GM19397 (cell line): ENCODE data around the gene DGKB.

Source experiments
- ATAC-seq: cut with Tn5 transposase; IDR thresholded peaks from one replicate; pipeline ENCODE4 v1.9.1; 2021; ENCODE audit warnings: mild to moderate bottlenecking, moderate library complexity; ENCODE audit not compliant: unreplicated experiment

DGKB gene

DNA sequence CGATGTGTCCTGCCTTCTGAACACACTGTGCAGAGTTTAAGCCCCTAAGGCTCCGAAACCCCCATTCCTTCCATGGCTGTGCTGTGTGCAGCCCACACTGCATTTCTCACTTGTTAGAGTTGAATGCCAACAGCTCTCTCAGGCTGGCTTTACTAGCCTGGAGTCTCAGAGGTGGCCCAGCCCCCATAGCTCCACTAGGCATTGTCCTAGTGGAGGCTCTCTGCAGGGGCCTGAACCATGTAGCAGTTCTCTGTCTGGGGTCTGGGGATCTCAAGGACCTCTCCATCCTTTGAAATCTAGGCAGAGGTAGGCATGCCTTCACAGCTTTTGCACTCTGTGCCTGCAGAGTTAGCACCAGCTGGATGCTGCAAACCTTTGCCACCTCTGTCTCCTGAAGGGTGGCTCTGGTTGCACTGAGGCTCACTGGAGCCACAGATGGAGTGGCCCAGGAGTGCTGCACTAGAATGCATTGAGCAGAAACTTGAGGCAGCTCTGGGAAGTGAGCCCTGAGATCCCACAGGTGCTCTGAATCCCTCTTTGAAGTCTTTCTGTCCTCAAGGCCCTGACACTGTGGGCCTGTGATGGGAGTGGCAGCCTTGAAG is 301.7 kb downstream of the DGKB start:
- ATAC-seq = no peak

DNA sequence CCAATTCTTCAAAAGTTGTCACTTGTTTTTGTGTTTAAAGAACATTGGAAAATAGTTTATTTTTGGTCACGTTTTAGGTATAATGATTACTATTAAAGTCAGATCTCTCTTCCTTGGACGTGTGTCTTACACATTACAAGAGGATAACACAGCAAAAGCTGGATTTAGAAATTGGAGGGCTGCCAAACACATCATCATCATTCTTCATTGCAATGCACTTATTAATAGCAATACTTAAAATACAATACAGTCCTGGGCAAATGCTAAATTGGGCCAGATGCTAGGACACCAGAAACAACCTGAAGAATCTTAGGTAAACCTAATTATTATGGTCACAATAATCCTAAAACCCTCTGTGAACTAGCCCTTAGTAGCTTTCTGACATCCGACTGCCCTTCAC is 303.6 kb downstream of the DGKB start:
- no peak for ATAC-seq

DNA sequence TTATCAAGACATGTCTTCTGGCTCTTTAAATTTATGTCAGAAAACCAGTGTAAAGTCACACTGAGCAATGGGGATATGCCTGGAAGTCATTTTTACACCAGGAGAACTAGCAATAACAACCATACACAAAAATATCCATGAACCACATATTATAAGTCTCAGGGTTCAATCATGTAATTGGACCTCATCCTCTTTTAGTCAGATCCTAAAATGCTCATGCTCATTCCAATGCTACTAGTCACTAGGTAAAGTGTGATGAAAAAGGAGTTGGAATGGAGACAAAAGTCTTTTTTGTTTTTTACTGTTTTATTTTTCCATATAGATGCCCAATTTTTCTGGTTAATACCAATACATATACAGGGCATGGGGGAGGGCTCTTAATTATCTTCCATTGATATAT is 306.1 kb downstream of the DGKB start:
- no peak for ATAC-seq

DNA sequence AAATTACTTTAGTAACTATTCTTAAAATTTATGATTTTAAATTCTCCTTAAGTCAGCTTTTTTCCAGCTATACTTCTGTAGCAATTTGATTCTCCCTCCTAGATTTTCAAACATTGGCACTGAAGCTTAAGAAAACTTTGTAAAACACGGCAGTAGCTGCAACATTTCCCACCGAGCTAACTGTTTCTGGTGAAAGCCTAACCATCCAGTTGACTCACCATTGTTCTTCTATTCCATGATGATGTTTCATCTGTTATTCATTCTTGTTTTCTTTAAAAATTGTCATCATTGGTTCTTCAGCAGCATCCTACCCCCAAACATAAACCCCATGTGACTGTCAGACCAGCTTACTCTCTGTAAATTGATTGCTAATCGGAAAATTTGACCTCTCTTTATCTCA is 312.3 kb downstream of the DGKB start:
- no peak for ATAC-seq

DNA sequence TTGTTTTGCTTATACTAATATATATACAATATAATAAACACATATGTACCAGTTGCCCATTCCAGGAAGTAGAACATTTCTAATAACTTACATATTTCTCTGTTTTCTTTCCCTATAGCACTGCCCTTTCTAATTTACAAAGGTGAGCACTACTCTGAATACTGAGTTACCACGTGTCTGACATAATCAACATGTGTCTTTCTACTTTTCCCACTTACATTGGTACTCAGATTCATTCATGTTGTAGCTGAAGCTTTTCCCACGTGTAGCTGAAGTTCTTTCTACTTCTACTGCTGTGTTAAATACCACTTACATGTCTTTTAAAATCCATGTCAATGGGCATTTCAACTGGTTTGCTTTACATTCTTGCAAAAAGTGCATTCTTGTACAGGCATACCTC is 317.3 kb downstream of the DGKB start:
- ATAC-seq = no peak

DNA sequence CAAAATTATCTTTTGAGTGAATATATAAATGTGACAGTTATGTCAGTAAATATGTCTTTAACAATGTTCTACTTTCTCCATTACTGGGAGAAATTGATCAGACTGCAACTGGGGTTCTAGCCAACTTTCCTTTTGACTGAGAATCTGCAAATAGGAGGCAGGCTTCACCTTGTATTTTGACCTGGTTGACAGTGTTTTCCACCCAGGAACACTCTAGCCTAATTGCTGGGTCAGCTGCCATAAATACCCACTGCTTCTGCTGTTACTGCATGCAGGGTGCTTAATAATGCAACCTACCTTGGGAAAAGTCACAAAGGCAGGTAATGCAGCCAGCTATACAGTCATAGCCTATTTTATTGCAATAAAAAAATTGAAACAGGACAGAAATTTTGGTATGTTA is 319.0 kb downstream of the DGKB start:
- ATAC-seq = no peak

DNA sequence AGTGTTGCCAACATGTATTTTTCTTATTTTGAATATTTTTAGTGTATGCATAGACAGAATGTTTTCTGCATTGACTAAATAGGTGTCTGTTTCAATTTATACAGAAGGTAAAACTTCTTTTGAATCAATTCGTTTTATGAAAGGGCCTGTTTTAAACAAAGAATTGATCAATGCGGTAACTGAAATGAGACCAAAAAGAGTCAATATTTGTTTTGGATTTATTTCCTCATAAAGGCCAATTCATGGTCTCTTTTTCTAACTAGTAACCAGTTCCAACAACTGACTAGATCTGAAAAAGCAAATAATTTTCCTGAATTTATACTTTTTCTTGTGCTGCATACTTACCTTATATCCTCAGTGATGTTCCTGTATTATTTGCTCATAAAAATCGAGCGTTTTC is 320.5 kb downstream of the DGKB start:
- no peak for ATAC-seq

DNA sequence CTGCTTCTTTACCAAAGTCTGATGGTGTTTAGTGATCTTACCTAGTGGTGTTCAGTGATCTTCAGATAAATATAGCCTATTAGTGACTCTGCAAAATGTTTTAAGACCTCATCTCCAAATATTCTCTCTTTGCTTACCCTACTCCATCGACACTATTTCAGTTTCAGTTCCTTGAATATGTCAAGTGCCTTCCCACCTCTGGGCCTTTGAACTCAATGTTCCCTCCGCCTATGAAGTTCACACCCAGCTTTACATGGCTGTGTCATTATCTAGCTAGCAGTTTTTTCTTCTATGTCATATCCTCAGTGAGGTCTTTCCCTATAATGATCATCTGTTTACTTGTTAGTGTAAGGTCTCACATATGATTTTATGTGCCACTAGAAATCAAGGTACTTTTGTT is 322.6 kb downstream of the DGKB start:
- ATAC-seq = no peak

DNA sequence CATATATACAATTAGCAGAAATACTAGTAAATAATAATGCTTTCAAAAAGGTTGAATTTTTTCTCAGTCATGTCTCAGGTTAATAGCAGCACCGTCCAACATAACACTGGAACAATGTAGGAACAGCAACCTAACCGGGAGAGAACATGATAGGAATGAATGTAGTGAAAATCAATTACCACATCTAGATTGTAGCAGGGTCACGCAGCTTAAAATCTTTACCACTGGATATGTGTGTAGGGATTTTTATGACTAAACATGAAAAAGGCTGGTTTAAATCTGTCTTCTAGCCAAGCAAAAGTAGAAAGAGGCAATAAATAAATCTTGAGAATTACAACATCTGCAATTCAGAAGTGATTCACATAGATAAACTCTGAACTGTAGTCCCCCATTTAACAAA is 326.0 kb downstream of the DGKB start:
- ATAC-seq = no peak

DNA sequence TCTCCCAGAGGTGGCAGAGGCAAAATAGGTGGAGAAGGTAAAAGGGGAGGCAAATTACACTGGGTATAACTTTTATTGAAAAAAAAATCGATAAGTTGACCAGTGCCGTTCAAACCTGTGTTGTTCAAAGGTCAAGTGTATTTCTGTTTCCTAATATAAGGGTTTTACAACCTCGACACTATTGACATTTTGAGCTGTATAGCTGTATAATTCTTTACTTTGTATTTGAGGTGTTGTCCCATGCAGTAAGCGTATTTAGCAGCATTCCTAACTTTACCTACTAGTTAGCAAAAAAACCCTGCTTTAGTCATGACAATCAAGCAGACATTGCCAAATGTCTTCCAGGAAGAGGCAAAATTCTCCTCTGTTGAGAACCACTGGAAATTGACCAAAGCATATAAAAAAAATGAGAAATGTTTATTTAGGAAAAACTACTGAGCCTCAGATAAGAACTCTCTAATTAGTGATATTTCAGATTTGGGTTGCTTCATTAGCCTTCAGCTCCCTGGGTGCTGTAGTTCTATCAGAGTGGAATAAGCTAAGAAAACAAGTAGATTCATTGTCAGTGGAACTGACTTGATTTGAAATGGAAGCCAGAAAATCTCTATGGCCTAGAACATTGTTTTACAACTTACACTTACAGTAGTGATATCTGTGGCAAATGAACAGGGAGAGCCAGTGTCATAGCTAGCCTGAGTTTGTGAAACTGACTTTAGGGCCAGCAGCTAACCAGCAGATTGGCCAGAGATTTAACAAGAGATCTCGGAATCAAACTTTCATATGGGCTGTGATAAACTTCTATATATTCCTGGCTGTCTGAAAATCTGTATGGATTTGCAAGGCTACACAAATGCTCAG is 331.6 kb downstream of the DGKB start:
- ATAC-seq = no peak

DNA sequence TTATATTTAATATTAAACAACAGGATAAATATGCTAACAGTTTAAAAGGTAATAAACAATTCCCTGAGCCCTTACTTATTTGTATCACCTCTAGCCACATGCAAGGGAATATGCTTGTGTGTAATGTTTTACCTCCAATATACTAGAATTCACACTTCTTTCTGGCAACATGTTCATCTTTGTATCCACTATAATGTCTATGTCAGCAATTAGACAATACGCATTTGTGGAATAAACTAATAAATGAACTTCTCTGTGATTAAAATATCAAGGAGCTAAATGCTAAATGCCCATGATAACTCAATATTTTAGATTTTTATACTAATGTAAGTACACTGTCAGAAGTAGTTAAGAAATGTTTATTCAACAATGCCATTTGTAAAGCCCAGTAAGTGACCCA is 350.5 kb downstream of the DGKB start:
- no peak for ATAC-seq

DNA sequence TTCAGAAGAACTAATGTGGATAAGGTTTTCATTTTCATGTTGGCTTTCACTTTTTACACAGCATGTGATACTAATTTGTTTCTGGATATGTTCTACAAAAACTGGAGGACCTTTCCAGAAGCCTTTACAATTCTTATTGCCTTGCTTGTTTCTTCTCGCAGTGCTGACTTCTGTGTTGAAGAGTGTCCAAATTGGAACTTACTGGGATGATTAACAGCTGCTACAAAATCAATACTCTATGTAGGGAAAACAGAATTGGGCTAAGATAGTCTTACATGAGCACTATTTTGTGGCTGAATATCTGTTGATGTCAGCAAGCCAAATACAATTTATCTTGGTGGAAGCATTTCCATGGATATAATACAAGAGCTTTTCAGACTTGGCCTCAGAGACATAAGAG is 351.2 kb downstream of the DGKB start:
- ATAC-seq = no peak

DNA sequence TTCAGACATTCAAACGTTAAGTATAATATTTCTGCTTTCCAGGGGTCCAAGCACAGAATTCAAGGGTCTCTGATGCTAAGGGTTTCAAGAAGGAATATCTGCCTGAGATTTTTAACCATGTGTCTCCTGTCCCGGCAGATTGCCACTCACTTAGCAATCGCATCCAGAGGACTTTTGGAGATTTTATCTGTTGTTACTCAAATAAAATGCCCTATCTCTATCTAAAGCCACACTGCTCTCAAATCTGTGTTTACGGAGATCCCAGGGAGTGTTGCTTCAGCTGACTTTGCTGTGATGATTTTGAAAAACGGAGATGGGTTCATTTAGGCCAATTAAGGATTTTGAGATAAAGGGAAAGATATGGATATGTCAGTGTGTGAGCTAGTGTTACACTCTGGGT is 359.9 kb downstream of the DGKB start:
- ATAC-seq = no peak

DNA sequence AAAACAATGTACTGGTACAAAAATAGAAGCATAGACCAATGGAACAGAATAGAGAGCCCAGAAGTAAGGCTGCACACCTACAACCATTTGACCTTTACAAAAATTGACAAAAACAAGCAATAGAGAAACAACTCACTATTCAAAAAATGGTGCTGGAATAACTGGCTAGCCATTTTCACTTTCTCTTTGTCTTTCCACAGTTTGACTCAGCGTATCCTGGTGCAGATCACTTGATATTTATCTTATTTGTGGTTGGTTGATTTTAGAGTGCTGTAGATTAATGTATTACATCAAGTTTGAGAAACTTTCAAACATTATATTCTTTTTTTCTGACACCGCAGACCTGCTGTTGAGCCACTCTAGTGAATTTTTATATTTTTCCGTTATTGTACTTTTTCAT is 381.4 kb downstream of the DGKB start:
- no peak for ATAC-seq

DNA sequence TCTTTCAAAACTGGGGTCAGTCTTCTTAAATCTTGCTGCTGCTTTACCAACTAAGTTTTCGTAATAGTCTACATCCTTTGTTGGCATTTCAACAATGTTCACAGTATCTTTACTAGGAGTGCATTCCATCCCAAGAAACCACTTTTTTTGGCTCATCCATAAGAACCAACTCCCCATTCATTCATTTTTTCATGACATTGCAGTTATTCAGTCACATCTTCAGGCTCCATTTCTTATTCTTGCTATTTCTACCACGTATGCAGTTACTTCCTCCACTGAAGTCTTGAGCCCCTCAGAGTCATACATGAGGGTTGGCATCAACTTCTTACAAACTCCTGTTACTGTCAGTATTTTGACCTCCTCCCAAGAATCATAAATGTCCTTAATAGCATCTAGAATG is 392.3 kb downstream of the DGKB start:
- ATAC-seq = no peak

DNA sequence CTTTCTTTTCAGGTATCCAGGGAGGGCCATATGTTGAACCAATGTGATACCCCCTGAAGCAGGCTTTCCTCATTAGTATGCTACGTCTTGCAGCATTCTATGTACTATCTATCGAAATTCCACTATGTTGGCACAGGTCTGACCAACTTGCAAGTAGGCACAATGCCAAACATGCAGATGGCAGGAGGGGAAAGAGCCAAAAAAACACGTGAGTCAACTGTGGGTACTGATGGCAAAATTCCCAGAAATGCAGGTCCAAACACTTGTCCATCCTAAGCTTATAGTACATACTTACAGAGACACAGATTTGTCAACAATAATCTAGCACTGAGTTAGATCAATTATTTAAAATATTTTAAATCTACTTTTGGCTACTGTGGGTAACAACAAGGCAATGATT is 394.9 kb downstream of the DGKB start:
- ATAC-seq = no peak

DNA sequence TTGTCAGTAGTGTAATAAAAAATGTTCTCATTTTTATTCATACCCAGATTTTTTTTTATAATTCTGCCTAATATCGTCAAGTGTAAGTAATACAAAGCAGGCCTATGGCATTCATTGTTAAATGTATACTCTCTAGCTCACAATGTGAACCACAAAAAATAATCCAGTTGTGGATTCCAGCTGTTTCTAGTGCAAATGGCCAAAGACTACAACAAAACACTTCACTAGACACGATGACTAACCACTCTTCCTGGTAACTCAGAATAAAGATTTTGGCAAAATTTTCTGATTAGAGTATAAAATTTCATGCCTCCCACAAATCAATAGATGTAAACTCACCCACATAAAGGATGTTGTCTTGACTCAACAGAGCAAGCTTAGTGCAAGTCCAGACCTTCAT is 396.6 kb downstream of the DGKB start:
- no peak for ATAC-seq

DNA sequence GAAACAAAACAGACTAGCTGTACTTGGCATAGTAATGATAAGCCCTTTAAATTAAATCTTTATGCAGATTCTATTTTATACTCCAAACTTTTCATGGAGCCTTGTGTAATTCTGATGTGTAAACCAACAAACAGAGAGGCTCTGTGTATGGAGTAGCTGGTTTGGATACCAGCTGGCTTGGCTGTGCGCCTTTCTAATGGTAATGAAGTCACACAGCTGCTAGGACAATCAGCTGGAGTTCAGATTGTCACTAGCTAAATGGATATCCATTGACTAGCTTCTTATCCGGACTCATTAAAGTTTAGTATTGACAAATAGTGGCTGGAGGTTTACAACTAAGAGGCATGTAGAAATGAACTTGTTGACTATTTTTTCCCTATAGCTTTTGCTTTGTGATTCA is 398.4 kb downstream of the DGKB start:
- no peak for ATAC-seq

DNA sequence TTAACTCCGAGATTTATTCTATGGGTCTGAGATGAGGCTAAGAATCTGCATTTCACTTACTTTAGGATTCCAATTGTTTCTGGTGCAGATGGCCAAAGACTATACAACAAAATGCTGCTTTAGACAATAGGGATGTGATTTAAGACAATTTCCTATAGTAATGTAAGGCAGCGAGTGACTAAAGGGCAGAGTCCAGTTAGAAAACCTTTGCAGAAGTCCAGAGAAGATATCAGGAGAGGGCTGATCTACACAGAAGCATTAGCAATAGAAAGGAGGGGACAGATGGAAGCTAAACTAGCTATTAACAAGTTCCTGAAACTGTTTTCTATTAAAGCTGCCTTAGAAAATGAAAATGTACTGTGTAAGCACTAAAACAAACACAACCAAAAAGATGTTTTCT is 398.9 kb downstream of the DGKB start:
- ATAC-seq = no peak

DNA sequence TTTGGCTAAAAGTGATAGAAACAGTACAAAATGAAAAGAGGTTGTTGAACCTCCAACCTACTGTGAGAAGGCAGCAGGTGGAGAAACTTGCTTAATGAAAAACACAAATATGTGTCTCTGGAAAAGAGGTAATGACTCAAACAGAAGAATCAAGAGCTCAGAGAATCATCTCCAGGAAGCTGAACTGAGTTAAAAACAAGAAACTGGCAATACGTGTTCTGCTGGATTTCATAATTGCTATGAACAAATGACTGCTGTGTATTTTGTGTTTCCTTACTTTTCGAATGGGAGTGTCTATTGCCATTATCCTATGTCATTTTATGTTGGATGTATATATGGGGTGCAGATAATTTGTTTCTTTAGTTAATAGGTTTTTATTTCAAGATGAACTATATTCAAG is 401.1 kb downstream of the DGKB start:
- no peak for ATAC-seq

DNA sequence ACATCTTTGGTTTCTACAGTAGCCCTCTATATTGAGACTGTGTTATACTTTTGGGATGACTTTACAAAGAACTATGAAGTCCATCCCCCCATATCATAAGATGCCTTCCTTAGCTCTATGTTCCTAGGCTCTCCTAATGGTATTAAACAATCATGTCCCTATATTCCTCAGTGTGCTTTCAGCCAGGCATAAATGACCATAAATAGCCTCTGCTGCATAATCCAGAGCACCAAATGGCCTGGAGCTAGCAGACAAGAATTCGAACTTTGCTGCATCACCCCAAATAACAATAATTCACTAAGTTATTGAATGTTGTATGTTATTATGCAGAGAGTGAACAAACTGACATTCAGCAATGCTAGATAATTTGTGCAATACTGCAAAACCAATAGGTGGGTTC is 405.2 kb downstream of the DGKB start:
- ATAC-seq = no peak

DNA sequence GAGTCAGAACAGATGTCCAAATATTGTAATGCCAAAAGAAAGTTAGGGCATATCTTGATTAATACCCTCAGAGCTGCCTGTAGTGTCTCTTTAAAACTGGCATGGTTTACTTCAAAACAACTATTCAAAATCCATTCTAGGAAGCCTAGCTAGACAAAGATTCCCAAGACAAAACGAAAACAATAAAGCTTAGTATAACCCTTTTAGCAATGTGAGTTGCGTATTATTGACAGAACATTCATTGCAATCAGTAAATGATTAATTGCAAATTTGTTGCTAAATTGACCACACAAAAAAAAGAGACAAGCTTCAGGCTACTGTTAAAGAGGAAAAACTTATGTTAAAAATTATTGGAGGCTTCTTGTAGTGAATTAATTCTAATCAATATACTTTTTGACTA is 406.9 kb downstream of the DGKB start:
- no peak for ATAC-seq
